Neuronal stem cell (in vitro differentiated cells): ENCODE results near the gene TMEM203.

ENCODE experiments used
- DNase-seq: peaks from one replicate; pipeline ENCODE4 v3.0.0-alpha.2; 2013; ENCODE audit warnings: low spot score
- H2AFZ ChIP-seq: one replicate; pipeline ENCODE4 v1.6.1; 2013; ENCODE audit warnings: mild to moderate bottlenecking, low read length, inconsistent platforms
- H2AK5ac ChIP-seq: 2 replicates; pipeline ENCODE4 v1.6.1; 2013; ENCODE audit warnings: low read depth, mild to moderate bottlenecking, inconsistent platforms, low read length, moderate library complexity, mixed read lengths
- H2BK120ac ChIP-seq: 2 replicates; pipeline ENCODE4 v1.6.1; 2013; ENCODE audit warnings: low read depth, mild to moderate bottlenecking, inconsistent platforms, low read length, moderate library complexity, mixed read lengths
- H2BK12ac ChIP-seq: one replicate; pipeline ENCODE4 v1.6.1; 2013; ENCODE audit warnings: low read length, inconsistent platforms
- H2BK15ac ChIP-seq: 2 replicates; pipeline ENCODE4 v1.6.1; 2013; ENCODE audit warnings: mild to moderate bottlenecking, low read length, inconsistent platforms, mixed read lengths
- H2BK5ac ChIP-seq: one replicate; pipeline ENCODE4 v1.6.1; 2013; ENCODE audit warnings: inconsistent platforms, mild to moderate bottlenecking, low read length, moderate library complexity
- H3K14ac ChIP-seq: one replicate; pipeline ENCODE4 v1.6.1; 2013; ENCODE audit warnings: low read length, inconsistent platforms
- H3K18ac ChIP-seq: 2 replicates; pipeline ENCODE4 v1.6.1; 2013; ENCODE audit warnings: low read length, inconsistent platforms
- H3K23ac ChIP-seq: 2 replicates; pipeline ENCODE4 v1.6.1; 2013; ENCODE audit warnings: low read depth, mild to moderate bottlenecking, mixed read lengths, low read length, inconsistent platforms; ENCODE audit not compliant: poor library complexity
- H3K27ac ChIP-seq: replicated peaks from 3 replicates; pipeline ENCODE4 v1.5.1; 2013; ENCODE audit warnings: low read length, inconsistent platforms
- H3K27me3 ChIP-seq, 3 experiments: 2 replicates each; pipeline ENCODE4 v1.6.1; 2013; ENCODE audit warnings: low read length in 3 of 3, mild to moderate bottlenecking in 2 of 3, inconsistent platforms in 1 of 3, low read depth in 1 of 3, mixed read lengths in 1 of 3, moderate library complexity in 1 of 3; ENCODE audit not compliant: control insufficient read depth in 3 of 3, insufficient read depth in 3 of 3
- H3K36me3 ChIP-seq, 2 donors: replicated peaks in 1 of 2; 2 replicates each; pipeline ENCODE4 v1.6.1; 2013; ENCODE audit warnings: low read length in 2 of 2; ENCODE audit not compliant: control insufficient read depth in 2 of 2, insufficient read depth in 2 of 2
- H3K4ac ChIP-seq: 2 replicates; pipeline ENCODE4 v1.6.1; 2013; ENCODE audit warnings: inconsistent platforms, mild to moderate bottlenecking, low read length, moderate library complexity
- H3K4me1 ChIP-seq, 2 donors: 1 replicate in 1 of 2; 2 replicates in 1 of 2; pipeline ENCODE4 v1.6.1; 2013; ENCODE audit warnings: low read length in 2 of 2, low read depth in 1 of 2; ENCODE audit not compliant: control insufficient read depth in 2 of 2, insufficient read depth in 1 of 2
- H3K4me2 ChIP-seq: one replicate; pipeline ENCODE4 v1.6.1; 2013; ENCODE audit warnings: mild to moderate bottlenecking, low read length, inconsistent platforms; ENCODE audit not compliant: insufficient read depth, poor library complexity, severe bottlenecking
- H3K4me3 ChIP-seq, 2 donors: 2 replicates each; pipeline ENCODE4 v1.5.1; 2013; ENCODE audit warnings: low read length in 2 of 2, mild to moderate bottlenecking in 2 of 2, inconsistent platforms in 1 of 2, moderate library complexity in 1 of 2
- H3K79me1 ChIP-seq: one replicate; pipeline ENCODE4 v1.6.1; 2013; ENCODE audit warnings: low read depth, mild to moderate bottlenecking, inconsistent platforms, low read length, moderate library complexity
- H3K9ac ChIP-seq: one replicate; pipeline ENCODE4 v1.6.1; 2013; ENCODE audit warnings: mild to moderate bottlenecking, low read depth, low read length, inconsistent platforms; ENCODE audit not compliant: poor library complexity
- H3K9me3 ChIP-seq, 2 donors: replicated peaks in 1 of 2; 2 replicates each; pipeline versions ENCODE3 to v1.6.1; 2013; ENCODE audit warnings: low read length in 2 of 2, mild to moderate bottlenecking in 2 of 2, inconsistent platforms in 1 of 2, low read depth in 1 of 2, mixed read lengths in 1 of 2, moderate library complexity in 1 of 2; ENCODE audit not compliant: control insufficient read depth in 2 of 2, insufficient read depth in 1 of 2
- H4K8ac ChIP-seq: one replicate; pipeline ENCODE4 v1.6.1; 2013; ENCODE audit warnings: low read depth, mild to moderate bottlenecking, inconsistent platforms, low read length, moderate library complexity
- H4K91ac ChIP-seq: one replicate; pipeline ENCODE4 v1.6.1; 2013; ENCODE audit warnings: low read length, low read depth, mild to moderate bottlenecking, inconsistent platforms; ENCODE audit not compliant: poor library complexity
- WGBS, 2 donors: extraction: QIAGEN DNeasy Blood & Tissue Kit; methylation state at CpG; one replicate each; pipeline ENCODE4 v1.1.7; 2013; ENCODE audit warnings: missing lambda C conversion rate in 2 of 2, mixed read lengths in 1 of 2; ENCODE audit not compliant: insufficient read length in 2 of 2, insufficient replicate concordance in 1 of 2; ENCODE audit errors: extremely low coverage in 2 of 2; 5-methylcytosine and 5-hydroxymethylcytosine counted together

Gene TMEM203

DNA sequence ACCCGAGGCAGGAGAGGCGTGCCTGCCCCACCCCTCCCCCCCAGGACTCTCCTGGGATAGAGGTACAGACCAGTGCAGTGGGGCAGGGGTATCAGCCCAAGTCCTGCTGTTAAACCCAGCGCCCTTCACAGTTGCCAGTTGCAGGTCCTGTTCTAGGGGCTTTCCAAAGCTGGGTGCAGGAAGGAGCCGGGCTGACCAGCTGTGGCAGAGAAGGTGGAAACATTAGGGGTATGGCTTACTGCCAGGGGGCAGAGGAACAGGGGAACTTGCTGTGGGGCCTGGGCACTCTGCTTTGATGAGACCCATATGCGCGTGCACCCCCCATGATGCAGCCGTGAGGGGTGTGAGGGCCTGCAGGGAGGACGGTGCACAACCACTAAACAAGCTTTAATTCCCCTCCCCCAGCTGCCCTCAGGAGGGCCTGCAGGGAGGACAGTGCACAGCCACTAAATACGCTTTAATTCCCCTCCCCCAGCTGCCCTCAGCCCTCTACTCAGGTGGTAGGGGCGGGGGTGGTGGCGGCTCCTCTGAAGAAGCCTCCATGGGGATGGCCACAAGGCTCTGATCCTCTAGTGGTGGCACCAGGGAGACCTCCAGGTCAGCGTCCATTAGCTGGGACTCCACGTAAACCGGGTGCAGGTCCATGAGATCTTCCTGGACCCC lies 34.8 kb downstream of the TMEM203 start:
- peak overlapping the region; percentile 43 for H3K23ac ChIP-seq
- H4K8ac ChIP-seq, result no peak overlapping the region

DNA sequence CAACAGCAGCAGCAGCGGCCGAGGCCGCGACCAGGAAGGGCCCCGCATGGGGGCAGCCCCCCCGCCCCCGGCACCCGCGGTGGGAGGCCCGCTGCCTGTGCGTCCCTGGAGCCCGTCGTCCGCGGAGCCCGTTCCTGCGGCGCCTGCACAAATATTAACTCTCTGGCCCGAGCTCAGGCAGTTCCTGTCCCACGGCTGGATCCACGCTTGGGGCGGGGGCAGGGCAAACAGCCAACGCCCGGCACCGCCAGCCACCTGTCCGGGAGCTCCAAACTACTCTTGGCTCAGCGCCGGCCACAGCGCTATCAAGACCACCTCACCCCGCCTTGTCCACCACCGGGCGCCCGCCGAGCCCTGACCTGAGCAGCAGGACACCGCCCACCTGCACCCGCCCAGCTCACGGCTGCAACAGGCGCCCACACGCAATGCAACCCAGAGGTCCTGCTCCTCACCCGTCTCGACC lies 35.5 kb downstream of the TMEM203 start, which contains the start of gene LRRC26:
Gene LRRC26 (minus strand): TSS at position 156 of the 463 bp plus-strand sequence. CDS start 108 bp downstream, at position 48.
- peak within 1 kb of the TSS; percentile 88 for H2AK5ac ChIP-seq
- no peak within 1 kb of the TSS for H2BK120ac ChIP-seq
- H3K27ac ChIP-seq, result no peak within 1 kb of the TSS
- peak within 1 kb of the TSS; percentile 37 for H3K4ac ChIP-seq
- H3K9ac ChIP-seq, result peak within 1 kb of the TSS; percentile 92
- peaks cover 0 to 2% of the 10 kb centered on the region in 2 donors for H3K9me3 ChIP-seq
- peak within 1 kb of the TSS; percentile 93 for H3K23ac ChIP-seq
- peak within 1 kb of the TSS; percentile 41 for H2BK12ac ChIP-seq
- no peaks in the 10 kb centered on the region for H3K36me3 ChIP-seq
- H3K4me3 ChIP-seq, result peak within 1 kb of the TSS; percentile 51 to 80
- H3K18ac ChIP-seq, result peak within 1 kb of the TSS; percentile 91
- peak within 1 kb of the TSS; percentile 75 for H2BK15ac ChIP-seq
- peak within 1 kb of the TSS; percentile 89 for H3K4me2 ChIP-seq
- WGBS, 2 donors, result no CpG with 5 or more reads among the region's 41 CpGs
- peak within 1 kb of the TSS; percentile 71 for H3K14ac ChIP-seq
- DNase-seq, result no peak
- peaks cover 8 to 22% of the 10 kb centered on the region in 2 donors for H3K4me1 ChIP-seq
- no peak within 1 kb of the TSS for H4K91ac ChIP-seq
- H2AFZ ChIP-seq, result peak within 1 kb of the TSS; percentile 91
- H3K79me1 ChIP-seq, result peaks cover 2% of the 10 kb centered on the region
- peaks cover 22 to 84% (median 69%) of the 10 kb centered on the region in 3 experiments for H3K27me3 ChIP-seq
- H2BK5ac ChIP-seq, result no peak within 1 kb of the TSS
- H4K8ac ChIP-seq, result peak within 1 kb of the TSS; percentile 3

More for the DNA sequence above, 34.8 kb downstream of the TMEM203 start:
- WGBS, 2 donors, result no CpG with 5 or more reads among the region's 14 CpGs
- Histone ChIP-seq H3K27me3 (peaks cover 22 to 77% (median 67%) of the 10 kb centered on the region in 3 experiments), H3K9ac (peak overlapping the region; percentile 60), H4K91ac (no peak overlapping the region), H3K14ac (peak overlapping the region; percentile 56), H2BK120ac (no peak overlapping the region), H2BK12ac (no peak overlapping the region), H2AFZ (no peak overlapping the region), H3K18ac (peak overlapping the region; percentile 48), H3K27ac (no peak overlapping the region), H3K4ac (no peak overlapping the region), H2AK5ac (peak overlapping the region; percentile 88), H3K4me2 (no peak overlapping the region), H3K4me1 (peaks cover 12 to 22% of the 10 kb centered on the region in 2 donors), H3K9me3 (peaks cover 0 to 2% of the 10 kb centered on the region in 2 donors), H3K36me3 (no peaks in the 10 kb centered on the region), H2BK15ac (no peak overlapping the region), H3K4me3 (no peak overlapping the region), H3K79me1 (peaks cover 4% of the 10 kb centered on the region), H2BK5ac (no peak overlapping the region)
- no peak for DNase-seq

DNA sequence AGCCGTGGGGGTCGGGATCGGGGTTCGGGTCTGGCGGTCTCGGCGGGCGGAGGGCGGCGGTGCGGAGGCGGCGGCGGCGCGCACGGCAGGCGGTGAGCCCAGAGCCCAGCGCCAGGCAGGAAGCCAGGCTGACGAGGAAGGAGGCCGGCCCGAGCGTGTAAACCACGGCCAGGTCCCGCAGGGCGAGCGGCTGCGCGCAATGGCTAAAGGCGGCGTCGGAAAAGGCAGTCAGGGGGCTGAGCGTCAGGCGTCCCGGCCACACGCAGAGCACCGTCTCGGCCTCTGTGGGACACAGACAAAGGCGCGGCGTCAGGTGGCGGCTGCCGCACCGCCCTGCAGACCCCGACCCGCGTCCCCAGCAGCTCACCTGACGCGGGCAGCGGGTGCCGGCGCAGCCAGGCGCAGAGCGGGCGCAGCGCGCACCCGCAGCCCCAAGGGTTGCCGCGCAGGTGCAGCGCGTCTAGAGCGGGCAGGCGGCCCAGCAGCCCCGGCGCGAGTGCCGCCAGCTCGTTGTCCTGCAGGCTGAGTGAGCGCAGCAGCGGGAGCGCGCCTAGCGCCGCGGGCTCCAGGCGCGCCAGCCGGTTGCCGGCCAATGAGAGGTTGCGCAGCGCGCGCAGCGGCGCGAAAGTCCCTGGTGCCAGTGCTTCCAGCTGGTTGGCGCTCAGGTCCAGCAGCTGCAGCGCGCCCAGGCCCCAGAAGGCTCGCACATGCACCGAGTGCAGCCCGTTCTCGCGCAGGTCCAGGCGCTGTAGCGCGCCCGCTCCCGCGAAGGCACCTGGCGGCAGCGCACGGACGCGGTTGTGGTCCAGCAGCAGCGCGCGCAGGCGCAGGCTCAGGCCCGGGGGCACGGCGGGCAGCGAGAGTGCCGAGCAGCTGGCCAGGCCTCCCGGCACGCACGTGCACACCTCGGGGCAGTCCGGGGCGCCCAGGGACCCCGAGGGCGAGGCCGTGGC lies 36.3 kb downstream of the TMEM203 start:
- H2BK15ac ChIP-seq, result peak overlapping the region; percentile 75
- peak overlapping the region; percentile 88 for H2AK5ac ChIP-seq
- peak overlapping the region; percentile 80 for H3K23ac ChIP-seq
- no peak overlapping the region for H3K4ac ChIP-seq
- peak overlapping the region; percentile 92 for H3K9ac ChIP-seq
- peaks cover 2% of the 10 kb centered on the region for H3K79me1 ChIP-seq
- peak overlapping the region; percentile 41 for H2BK12ac ChIP-seq
- H4K8ac ChIP-seq, result peak overlapping the region; percentile 3
- H3K4me2 ChIP-seq, result peak overlapping the region; percentile 89
- H3K9me3 ChIP-seq, result peaks cover 0 to 2% of the 10 kb centered on the region in 2 donors
- H4K91ac ChIP-seq, result no peak overlapping the region
- no peak overlapping the region for H2BK5ac ChIP-seq
- peak overlapping the region; percentile 71 for H3K14ac ChIP-seq
- peak overlapping the region; percentile 91 for H2AFZ ChIP-seq
- DNase-seq, result peak; percentile 68
- H2BK120ac ChIP-seq, result no peak overlapping the region
- H3K4me3 ChIP-seq, result peak overlapping the region; percentile 51 to 80
- no CpG with 5 or more reads among the region's 124 CpGs for WGBS, 2 donors
- peaks cover 22 to 91% (median 75%) of the 10 kb centered on the region in 3 experiments for H3K27me3 ChIP-seq
- no peaks in the 10 kb centered on the region for H3K36me3 ChIP-seq
- H3K4me1 ChIP-seq, result peaks cover 7 to 22% of the 10 kb centered on the region in 2 donors
- peak overlapping the region; percentile 91 for H3K18ac ChIP-seq
- no peak overlapping the region for H3K27ac ChIP-seq
